Activated effector memory CD4-positive, alpha-beta T cell treated with Interleukin-2 at 50 U/mL for 16 hours (primary cell): Measurements from ENCODE around the gene ATF3.

Experiments
- DNase-seq: peaks from one replicate; pipeline ENCODE4 v3.0.0-alpha.2; 2020

ATF3 gene

GRCh38 chr1:212587016-212587887 lies 21.3 kb upstream of the ATF3 start:
- DNase-seq, result no peak

- DNase-seq, result no peak
Observed at GRCh38 chr1:212587888-212588510, 20.6 kb upstream of the ATF3 start.

- no peak for DNase-seq
Observed at GRCh38 chr1:212589446-212589845, 19.1 kb upstream of the ATF3 start.

GRCh38 chr1:212591922-212592321 lies 16.6 kb upstream of the ATF3 start:
- no peak for DNase-seq

- no peak for DNase-seq
Observed at GRCh38 chr1:212593821-212594251, 14.7 kb upstream of the ATF3 start.

GRCh38 chr1:212594640-212595039 lies 13.9 kb upstream of the ATF3 start:
- no peak for DNase-seq

GRCh38 chr1:212595229-212595628 lies 13.3 kb upstream of the ATF3 start:
- DNase-seq, result no peak

GRCh38 chr1:212595787-212596714 lies 12.5 kb upstream of the ATF3 start:
- no peak for DNase-seq

- no peak for DNase-seq
Observed at GRCh38 chr1:212596798-212597197, 11.8 kb upstream of the ATF3 start.

- no peak for DNase-seq
Observed at GRCh38 chr1:212597487-212597886, 11.1 kb upstream of the ATF3 start.

GRCh38 chr1:212600071-212600915 lies 8.3 kb upstream of the ATF3 start:
- DNase-seq, result no peak

GRCh38 chr1:212600980-212601379 lies 7.6 kb upstream of the ATF3 start:
- no peak for DNase-seq

GRCh38 chr1:212601524-212601923 lies 7.0 kb upstream of the ATF3 start:
- no peak for DNase-seq

- DNase-seq, result no peak
Observed at GRCh38 chr1:212605441-212606394, 2.8 kb upstream of the ATF3 start.

GRCh38 chr1:212606395-212607205 lies 2.0 kb upstream of the ATF3 start:
- DNase-seq, result peak; percentile 46

GRCh38 chr1:212607206-212607912 lies 1.2 kb upstream of the ATF3 start:
- DNase-seq, result peak; percentile 3

GRCh38 chr1:212607913-212608391 lies 609 bp upstream of the ATF3 start:
- no peak for DNase-seq

- DNase-seq, result peak; percentile 31
Observed at GRCh38 chr1:212608959-212609700, 569 bp downstream of the ATF3 start.
